ENCODE results near the gene MT1H.
"Not testable (repeated sequence)": the region's sequence is repeated elsewhere in the genome, so short reads cannot be mapped to it uniquely, and the experiment has no call there.

MT1H gene

DNA sequence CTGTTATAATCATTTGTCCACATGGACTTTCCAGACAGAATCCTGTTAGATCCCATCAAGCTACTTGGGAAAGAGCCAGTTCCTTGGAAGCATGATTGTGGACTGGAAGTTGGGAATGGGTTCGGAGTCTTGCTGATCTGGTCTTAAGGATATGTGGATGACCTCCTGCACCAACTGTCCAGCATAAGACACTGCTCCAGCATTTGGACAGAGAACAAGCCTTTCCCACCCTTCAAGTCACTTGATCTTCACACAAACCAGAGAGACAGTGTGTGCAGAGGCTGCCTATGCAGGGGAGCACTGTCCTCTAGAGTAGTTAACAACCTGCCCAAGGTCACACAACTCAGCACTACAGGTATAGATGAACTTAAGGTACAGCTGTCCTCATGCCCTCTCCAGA lies 23.8 kb upstream of the MT1H start:
- Mint-ChIP-seq H3K27me3 (peaks cover 24% of the 10 kb centered on the region), H3K27ac (no peak overlapping the region), H3K9me3 (no peaks in the 10 kb centered on the region), H3K4me1 (ENCODE audit: low read depth) (peaks cover 22% of the 10 kb centered on the region), H3K4me3 (no peak overlapping the region), H3K36me3 (ENCODE audit: low read depth) (no peaks in the 10 kb centered on the region)
- no peak for DNase-seq

DNA sequence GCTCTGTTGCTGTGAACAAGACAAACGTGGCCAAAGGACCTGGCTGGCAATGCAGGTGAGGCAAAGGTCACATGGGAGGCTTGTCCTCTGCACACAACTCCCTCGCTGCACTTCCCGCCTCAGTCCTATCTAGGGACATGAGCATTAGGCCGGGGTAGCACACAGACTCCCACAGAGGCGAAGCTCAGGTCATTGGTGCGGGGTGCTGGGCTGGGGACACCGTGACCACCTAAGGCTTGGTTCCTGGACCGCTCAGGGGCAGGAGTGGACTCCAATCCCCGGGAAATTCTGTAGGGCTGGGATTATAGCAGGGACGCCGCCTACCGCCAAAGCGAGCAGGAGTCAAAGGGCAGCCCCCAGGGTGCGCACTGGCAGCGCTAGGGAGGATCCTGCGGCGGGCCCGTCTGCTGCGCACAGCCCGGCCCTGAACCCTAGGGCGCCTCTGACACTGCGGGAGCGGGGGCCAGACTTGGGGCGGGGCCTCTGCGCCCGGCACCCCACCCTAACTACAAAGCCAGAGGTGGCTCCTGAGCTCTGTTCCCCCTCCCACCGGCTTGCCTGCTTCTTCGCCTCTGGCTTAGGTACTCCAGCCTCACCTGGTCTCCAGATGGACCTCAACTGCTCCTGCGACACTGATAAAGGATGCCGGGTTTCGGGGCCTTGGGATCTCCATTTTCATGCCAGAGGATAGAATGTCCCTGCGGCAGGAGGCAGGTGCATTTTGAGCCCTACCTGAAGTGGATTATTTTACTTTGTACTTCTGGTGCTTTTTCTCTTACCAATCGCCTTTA lies 21.8 kb upstream of the MT1H start:
- H3K27ac Mint-ChIP-seq = no peak overlapping the region
- H3K36me3 Mint-ChIP-seq (ENCODE audit: low read depth) = no peaks in the 10 kb centered on the region
- H3K4me3 Mint-ChIP-seq = no peak overlapping the region
- DNase-seq = no peak
- peaks cover 15% of the 10 kb centered on the region for H3K4me1 Mint-ChIP-seq (ENCODE audit: low read depth)
- H3K9me3 Mint-ChIP-seq = no peaks in the 10 kb centered on the region
- H3K27me3 Mint-ChIP-seq = peaks cover 35% of the 10 kb centered on the region

DNA sequence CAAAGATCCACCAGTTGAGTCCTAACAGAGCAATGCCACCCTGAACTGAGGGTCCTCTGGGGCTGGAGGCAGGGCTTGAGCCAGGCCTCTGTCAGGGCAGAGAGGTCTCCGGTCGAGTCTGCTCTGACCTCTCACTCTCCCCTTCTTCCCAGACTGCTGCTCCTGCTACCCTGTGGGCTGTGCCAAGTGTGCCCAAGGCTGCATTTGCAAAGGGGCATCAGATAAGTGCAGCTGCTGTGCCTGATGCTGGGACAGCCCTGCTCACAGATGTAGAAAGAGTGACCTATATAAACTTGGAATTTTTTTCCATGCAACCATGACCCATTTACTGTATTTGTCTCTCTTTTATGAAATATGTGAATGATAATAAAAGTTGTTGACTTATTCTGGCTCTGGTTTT lies 20.3 kb upstream of the MT1H start:
- peaks cover 37% of the 10 kb centered on the region for H3K27me3 Mint-ChIP-seq
- DNase-seq = no peak
- H3K36me3 Mint-ChIP-seq (ENCODE audit: low read depth) = no peaks in the 10 kb centered on the region
- H3K27ac Mint-ChIP-seq = no peak overlapping the region
- no peaks in the 10 kb centered on the region for H3K9me3 Mint-ChIP-seq
- peaks cover 1% of the 10 kb centered on the region for H3K4me1 Mint-ChIP-seq (ENCODE audit: low read depth)
- no peak overlapping the region for H3K4me3 Mint-ChIP-seq

DNA sequence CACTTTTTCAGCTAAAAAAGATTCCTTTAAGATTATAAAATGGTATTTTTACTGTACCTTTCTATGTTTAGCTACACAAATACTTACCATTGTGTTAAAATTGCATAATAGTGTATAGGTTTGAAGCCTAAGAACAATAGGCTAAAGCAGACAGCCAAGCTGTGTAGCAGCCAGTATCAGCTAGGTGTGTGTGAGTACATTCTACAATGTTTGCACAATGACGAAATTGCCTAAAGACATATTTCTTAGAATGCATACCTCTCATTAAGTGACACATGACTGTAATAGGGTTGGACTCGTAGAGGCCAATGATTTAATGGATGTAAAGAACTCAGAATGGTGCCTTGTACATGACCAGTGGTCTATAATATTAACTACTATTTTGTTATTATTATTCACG lies 19.8 kb upstream of the MT1H start:
- Mint-ChIP-seq H3K27me3 (peaks cover 37% of the 10 kb centered on the region), H3K4me3 (no peak overlapping the region), H3K27ac (no peak overlapping the region), H3K36me3 (ENCODE audit: low read depth) (no peaks in the 10 kb centered on the region), H3K4me1 (ENCODE audit: low read depth) (no peaks in the 10 kb centered on the region), H3K9me3 (no peaks in the 10 kb centered on the region)
- DNase-seq = no peak

DNA sequence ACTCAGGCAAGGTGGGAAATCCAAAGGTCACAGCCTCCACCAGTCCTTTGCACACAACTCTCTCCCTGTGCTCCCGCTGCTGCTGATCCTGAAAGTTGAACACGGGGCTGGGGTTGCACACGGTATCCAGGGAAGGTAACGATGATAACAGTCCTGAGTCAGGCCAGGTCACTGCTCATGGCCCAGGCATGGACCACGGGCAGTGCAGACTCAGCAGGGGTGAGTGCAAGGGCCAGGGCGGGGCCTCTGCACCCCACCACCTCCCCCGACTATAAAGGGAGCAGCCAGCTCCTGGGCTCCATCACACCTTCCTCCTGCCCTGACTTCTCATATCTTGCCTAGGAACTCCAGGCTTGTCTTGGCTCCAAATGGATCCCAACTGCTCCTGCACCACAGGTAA lies 18.0 kb upstream of the MT1H start, which contains the start of gene MT1B:
TSS of gene MT1B (plus strand) at position 301 of the 400 bp plus-strand sequence. CDS start at position 369, 68 bp downstream.
- peaks cover 37% of the 10 kb centered on the region for H3K27me3 Mint-ChIP-seq
- no peak within 1 kb of the TSS for H3K4me3 Mint-ChIP-seq
- no peak for DNase-seq
- H3K9me3 Mint-ChIP-seq = no peaks in the 10 kb centered on the region
- H3K4me1 Mint-ChIP-seq (ENCODE audit: low read depth) = no peaks in the 10 kb centered on the region
- H3K36me3 Mint-ChIP-seq (ENCODE audit: low read depth) = no peaks in the 10 kb centered on the region
- H3K27ac Mint-ChIP-seq = no peak within 1 kb of the TSS

DNA sequence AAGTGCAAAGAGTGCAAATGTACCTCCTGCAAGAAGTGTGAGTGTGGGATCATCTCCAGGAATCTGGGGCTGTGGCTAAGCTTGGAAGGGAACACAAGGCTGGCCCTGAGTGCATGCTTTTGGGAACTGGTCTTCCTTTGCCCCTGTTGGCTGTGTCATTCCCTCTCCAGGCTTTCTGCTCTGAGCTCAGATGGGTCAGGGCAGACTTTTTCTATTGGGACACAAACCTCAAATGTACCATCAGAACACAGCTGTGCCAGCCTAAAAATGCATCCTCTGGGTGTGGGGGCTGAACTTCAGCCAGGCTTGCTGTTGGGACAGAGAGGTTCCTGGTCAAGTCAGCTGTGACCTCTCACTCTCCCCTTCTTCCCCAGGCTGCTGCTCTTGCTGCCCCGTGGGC lies 17.0 kb upstream of the MT1H start:
- H3K9me3 Mint-ChIP-seq = no peaks in the 10 kb centered on the region
- H3K27ac Mint-ChIP-seq = no peak overlapping the region
- no peak for DNase-seq
- H3K4me1 Mint-ChIP-seq (ENCODE audit: low read depth) = peaks cover 6% of the 10 kb centered on the region
- H3K27me3 Mint-ChIP-seq = peaks cover 33% of the 10 kb centered on the region
- no peaks in the 10 kb centered on the region for H3K36me3 Mint-ChIP-seq (ENCODE audit: low read depth)
- H3K4me3 Mint-ChIP-seq = no peak overlapping the region

DNA sequence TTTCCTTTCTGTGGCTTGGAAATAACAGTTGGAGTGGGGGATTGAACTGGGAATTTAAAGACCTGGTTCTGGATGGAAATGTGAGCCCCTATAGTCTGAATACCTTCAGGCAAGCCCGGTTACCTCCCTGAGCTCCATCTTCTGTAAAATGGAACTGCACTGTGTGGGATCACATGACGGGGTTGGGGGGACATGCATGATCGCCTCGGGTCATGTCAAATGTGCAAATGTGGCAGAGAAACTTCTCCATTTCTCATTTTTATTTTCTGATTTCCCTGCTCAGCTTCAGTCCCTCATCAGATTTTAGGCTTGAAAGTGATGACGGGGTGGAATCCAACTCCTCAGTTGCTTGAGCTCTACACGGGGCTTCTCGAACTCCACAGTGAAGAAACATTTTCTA lies 16.4 kb upstream of the MT1H start:
- Mint-ChIP-seq H3K27ac (no peak overlapping the region), H3K36me3 (ENCODE audit: low read depth) (peaks cover 2% of the 10 kb centered on the region), H3K9me3 (no peaks in the 10 kb centered on the region), H3K4me3 (no peak overlapping the region), H3K4me1 (ENCODE audit: low read depth) (peaks cover 10% of the 10 kb centered on the region), H3K27me3 (peaks cover 33% of the 10 kb centered on the region)
- DNase-seq = no peak

DNA sequence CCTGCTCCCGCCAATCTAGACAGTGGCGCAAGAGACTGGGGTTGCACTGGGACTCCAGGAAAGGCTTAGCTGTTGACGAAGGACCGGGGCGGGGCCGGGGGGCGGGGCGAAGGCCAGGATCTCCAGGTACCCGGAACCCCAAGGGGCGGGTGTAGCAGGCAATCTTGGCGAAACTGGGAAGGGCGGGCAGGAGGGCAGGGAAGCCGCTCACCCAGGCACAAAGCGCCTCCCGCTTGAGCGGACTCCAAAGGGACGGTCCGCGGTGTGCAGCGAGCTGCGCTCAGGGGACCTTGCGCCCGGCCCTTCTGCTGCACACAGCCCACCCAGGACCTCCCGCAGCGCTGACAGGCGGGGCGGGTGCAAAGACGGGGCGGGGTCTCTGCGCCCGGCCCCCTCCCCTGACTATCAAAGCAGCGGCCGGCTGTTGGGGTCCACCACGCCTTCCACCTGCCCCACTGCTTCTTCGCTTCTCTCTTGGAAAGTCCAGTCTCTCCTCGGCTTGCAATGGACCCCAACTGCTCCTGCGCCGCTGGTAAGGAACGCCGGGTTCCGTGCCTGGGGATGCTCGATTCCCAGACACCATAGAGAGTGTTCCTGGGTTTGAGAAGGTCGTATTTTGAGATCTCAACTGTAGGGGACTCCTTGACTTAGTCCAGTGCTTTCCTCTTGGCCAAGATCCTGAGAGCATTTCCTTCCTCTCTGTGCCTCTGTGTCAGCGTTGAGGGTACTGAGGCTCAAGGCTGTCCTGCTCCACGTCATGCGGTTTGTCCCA lies 11.9 kb upstream of the MT1H start, which contains the start of gene MT1F:
TSS of gene MT1F (plus strand) at position 405 of the 772 bp plus-strand sequence. CDS start at position 505, 100 bp downstream.
- Mint-ChIP-seq H3K4me3 (peak within 1 kb of the TSS; percentile 86), H3K27ac (peak within 1 kb of the TSS; percentile 75), H3K4me1 (ENCODE audit: low read depth) (peaks cover 25% of the 10 kb centered on the region), H3K36me3 (ENCODE audit: low read depth) (peaks cover 2% of the 10 kb centered on the region), H3K9me3 (no peaks in the 10 kb centered on the region), H3K27me3 (peaks cover 3% of the 10 kb centered on the region)
- peak; percentile 83 for DNase-seq

DNA sequence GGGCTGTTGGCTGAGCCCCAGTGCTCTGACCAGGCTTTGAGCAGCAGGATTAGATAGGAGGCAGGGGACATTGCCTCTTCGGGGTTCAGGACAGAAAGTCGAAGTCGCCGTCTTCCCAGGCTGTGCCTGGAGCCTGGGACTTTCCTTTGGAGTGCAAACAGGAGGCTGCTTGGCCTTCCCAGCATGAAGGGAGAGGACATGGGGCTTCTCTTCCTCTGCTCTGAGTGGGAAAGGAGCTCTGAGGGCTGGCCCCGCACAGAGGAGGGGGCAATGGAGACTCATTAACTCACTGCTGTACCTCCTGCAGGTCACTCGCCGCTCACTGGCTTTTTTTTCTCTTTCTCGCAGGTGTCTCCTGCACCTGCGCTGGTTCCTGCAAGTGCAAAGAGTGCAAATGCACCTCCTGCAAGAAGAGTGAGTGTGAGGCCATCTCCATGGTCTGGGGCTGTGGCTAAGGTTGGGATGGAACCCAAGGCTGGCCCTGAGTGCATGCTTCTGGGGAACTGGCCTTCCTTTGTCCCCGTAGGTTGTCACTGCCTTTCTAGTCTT lies 11.2 kb upstream of the MT1H start:
- no peak for DNase-seq
- Mint-ChIP-seq H3K36me3 (ENCODE audit: low read depth) (peaks cover 2% of the 10 kb centered on the region), H3K27me3 (no peaks in the 10 kb centered on the region), H3K27ac (no peak overlapping the region), H3K9me3 (no peaks in the 10 kb centered on the region), H3K4me3 (peak overlapping the region; percentile 86), H3K4me1 (ENCODE audit: low read depth) (peaks cover 28% of the 10 kb centered on the region)

DNA sequence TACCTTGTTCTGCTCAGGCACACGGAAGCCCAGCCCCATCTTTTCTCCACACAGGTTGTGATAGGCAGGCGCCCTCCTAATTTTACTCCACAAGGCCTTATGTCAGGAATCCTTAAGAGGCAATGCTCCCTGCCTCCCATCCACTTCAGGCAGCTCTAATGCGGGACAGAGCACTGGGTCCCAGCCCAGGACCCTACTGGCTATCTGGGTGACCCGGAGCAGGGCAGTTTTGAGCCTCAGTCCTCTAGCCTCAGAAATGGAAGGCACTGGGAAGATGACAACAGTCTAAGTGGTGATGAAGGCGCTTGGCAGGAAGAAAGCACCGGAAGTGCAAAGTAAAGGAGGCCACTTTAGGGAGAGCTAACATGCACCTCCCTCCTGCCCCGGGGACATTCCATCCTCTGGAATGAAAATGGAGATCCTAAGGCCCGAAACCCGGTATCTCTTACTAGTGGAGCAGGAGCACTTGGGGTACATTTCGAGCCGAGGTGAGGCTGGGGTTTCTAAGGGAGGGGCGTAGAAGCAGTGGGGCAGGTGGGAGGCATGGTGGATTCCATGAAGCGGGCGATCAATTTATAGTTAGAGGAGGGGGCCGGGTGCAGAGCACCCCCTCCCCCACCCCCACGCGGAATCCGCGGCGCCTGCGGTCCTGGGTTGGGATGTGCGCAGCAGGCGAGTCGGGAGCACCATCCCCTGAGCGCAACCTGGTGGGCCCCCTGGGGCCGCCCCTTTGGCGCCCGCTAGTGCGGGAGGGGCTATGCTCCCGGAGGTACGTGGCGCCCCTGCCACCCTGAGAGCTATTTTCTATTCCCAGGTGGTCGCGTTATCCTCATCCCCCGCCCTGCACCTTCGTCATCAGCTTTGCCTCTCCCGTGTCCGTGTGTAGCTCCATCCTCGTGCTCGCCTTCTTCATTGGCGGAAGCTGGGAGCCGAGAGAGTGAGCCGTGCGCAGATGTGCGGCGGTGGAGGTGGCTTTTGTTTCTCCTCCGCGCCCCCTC lies 7.0 kb upstream of the MT1H start:
- Mint-ChIP-seq H3K36me3 (ENCODE audit: low read depth) (peaks cover 3% of the 10 kb centered on the region), H3K27ac (peak overlapping the region; percentile 85), H3K27me3 (peaks cover 15% of the 10 kb centered on the region), H3K4me1 (ENCODE audit: low read depth) (peaks cover 26% of the 10 kb centered on the region), H3K4me3 (peak overlapping the region; percentile 80), H3K9me3 (no peaks in the 10 kb centered on the region)
- DNase-seq = peak; percentile 63

DNA sequence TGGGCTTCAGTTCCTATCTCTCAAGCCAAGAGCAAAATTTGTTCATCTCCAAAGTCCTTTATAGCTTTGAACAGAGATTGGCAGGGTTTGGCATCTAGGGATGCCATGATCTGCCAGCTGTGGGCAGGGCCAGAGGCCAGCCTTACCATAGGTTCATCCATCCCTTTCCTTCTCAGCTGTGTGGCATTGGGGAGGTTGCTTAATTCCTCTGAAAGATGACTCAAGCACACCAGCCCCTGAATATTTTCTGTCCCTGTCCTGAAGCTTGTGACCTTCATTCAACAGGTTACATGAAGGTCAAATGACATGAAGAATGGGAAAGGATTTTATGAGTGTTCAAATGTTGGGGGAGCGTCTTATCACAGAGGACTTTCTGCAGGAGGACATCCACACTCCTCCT lies 5.1 kb upstream of the MT1H start:
- Mint-ChIP-seq H3K27me3 (peaks cover 32% of the 10 kb centered on the region), H3K4me1 (ENCODE audit: low read depth) (peaks cover 29% of the 10 kb centered on the region), H3K27ac (no peak overlapping the region), H3K9me3 (no peaks in the 10 kb centered on the region), H3K4me3 (no peak overlapping the region), H3K36me3 (ENCODE audit: low read depth) (peaks cover 1% of the 10 kb centered on the region)
- DNase-seq = no peak

DNA sequence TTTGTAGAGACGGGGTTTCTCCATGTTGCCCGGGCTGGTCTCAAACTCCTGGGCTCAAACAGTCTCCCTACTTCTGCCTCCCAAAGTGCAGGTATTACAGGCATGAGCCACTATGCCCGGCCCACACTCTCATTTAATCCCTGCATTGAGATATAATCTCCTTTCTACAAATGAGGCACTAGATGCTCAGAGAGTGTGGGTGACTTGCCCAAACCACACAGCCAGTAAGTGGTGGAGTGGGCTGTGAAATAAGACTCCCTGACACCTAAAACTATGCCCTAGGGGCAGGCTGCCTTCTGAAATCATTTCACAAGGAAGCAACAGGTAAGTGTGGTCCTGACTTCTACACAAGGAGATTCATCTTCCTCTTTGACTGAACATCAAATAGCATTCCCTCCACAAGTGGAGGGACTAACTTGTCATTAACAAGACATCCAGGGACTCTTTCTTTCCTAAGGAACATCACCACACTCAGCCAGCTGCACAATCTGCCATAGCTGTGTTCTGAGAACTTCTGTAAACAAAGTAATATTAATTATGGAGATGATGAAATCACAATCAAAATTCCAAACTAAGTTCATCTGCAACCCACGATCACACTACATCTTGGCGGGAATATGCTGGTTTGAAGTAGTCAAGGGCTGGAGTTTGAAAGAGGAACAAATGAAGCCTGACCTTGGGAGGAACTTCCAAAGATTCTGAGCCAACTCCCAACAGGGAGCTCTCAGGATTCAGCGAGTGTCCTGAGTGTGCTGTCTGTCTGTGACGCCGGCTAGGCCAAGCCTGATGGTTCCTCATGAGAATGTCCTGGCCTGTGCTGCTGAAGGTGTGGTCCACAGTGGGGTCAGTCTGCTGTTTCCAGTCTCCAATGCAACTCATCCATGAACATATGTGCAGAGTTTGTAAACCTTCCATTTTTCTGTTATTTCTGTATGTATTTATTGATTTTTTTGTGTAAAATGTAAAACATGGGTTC lies 4.0 kb upstream of the MT1H start:
- not testable (repeated sequence) for H3K36me3 Mint-ChIP-seq (ENCODE audit: low read depth); H3K4me3 Mint-ChIP-seq
- peaks cover 42% of the 10 kb centered on the region for H3K27me3 Mint-ChIP-seq

More for the DNA sequence above, 4.0 kb upstream of the MT1H start:
- DNase-seq, H3K9me3 Mint-ChIP-seq, H3K27ac Mint-ChIP-seq: not testable (repeated sequence)
- H3K4me1 Mint-ChIP-seq (ENCODE audit: low read depth) = peaks cover 33% of the 10 kb centered on the region
